Fibroblast of villous mesenchyme (primary cell): ENCODE measurements around the gene RGS2. TPM values are rescaled to one million over a fixed set of nuclear protein-coding genes. Genes with fewer than 3 reads are reported as not detected.

Source experiments
- DNase-seq: peaks from one replicate; pipeline ENCODE4 v3.0.0-alpha.2; 2010; ENCODE audit warnings: low read depth
- H3K4me3 ChIP-seq: 2 replicates; pipeline ENCODE4 v1.5.1; 2011; ENCODE audit warnings: low read depth, mild to moderate bottlenecking, low read length
- total RNA-seq: library from RNA; depleted of rRNA; stranded (reverse); fragments of >200 nt; gene quantifications from 2 replicates; pipeline ENCODE4 v1.2.3, GENCODE V29; 2012
- TF ChIP-seq, protein P1 (sequence below): IDR thresholded peaks from 2 replicates; pipeline ENCODE4 v1.5.1; 2012; ENCODE audit warnings: low read depth, mild to moderate bottlenecking, low read length; ENCODE audit not compliant: insufficient read depth

The RGS2 gene
- total RNA-seq, 1 donor, result 25.9 TPM

DNA sequence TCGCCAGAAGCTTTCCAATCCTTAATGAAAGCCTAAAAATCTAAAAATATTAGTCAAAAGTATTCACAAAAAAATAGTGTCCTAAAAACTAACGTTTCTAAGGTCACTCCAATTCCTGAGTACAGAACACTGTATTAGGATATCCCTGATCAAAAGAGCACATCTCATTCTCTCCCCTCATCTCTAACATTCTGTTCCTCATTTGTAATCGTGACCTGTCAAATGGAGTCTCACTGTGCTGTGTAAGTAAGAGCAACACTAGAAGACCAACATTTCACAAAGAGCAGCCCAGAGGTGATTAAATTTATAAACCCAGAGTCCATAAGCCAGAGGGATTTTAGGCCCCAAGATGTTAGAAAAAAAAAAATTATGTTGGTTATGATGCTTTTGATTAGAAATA is 26.3 kb downstream of the RGS2 start:
- H3K4me3 ChIP-seq, result no peak overlapping the region
- TF ChIP-seq, protein P1, sequence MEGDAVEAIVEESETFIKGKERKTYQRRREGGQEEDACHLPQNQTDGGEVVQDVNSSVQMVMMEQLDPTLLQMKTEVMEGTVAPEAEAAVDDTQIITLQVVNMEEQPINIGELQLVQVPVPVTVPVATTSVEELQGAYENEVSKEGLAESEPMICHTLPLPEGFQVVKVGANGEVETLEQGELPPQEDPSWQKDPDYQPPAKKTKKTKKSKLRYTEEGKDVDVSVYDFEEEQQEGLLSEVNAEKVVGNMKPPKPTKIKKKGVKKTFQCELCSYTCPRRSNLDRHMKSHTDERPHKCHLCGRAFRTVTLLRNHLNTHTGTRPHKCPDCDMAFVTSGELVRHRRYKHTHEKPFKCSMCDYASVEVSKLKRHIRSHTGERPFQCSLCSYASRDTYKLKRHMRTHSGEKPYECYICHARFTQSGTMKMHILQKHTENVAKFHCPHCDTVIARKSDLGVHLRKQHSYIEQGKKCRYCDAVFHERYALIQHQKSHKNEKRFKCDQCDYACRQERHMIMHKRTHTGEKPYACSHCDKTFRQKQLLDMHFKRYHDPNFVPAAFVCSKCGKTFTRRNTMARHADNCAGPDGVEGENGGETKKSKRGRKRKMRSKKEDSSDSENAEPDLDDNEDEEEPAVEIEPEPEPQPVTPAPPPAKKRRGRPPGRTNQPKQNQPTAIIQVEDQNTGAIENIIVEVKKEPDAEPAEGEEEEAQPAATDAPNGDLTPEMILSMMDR, result no peak

DNA sequence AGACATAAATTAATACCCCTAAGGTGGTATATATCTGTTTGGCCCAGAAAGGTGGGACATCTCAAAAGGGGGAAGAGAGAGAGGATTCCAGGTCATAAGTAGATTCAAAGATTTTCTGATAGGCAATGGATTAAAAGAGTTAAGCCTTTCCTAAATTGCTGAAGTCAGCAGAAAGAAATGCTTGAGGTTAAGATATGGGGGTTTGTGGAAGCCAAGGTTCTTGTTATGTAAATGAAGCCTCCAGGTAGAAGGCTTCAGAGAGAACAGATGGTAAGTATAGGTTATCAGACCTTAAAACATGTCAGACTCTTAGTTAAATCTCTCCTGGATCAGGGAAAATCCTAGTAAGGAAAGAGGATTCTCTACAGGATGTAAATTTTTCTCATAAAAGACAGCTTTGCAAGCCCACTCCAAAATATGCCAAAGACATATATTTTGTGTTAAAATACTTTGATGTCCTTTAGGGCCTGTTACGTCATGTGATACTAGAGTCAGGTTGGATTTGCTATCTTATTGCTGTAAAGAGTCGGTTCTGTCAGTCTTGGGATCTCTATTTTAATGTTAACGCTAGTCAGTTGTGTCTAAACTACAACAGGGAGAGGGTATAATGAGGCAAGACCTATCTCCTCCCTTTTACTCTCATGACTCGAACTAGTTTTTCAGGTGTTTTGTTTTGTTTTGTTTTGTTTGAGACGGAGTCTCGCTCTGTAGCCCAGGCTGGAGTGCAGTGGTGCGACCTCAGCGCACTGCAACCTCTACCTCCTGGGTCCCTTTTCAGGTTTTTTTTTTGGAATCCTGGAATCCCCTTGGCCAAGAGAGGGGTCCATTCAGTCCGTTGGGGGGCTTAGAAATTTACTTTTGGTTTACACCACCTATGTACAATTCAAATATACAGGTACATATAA is 30.6 kb downstream of the RGS2 start:
- TF ChIP-seq, protein P1, result no peak
- DNase-seq, result no peak
- no peak overlapping the region for H3K4me3 ChIP-seq

More for the DNA sequence above, 26.3 kb downstream of the RGS2 start:
- DNase-seq, result no peak

DNA sequence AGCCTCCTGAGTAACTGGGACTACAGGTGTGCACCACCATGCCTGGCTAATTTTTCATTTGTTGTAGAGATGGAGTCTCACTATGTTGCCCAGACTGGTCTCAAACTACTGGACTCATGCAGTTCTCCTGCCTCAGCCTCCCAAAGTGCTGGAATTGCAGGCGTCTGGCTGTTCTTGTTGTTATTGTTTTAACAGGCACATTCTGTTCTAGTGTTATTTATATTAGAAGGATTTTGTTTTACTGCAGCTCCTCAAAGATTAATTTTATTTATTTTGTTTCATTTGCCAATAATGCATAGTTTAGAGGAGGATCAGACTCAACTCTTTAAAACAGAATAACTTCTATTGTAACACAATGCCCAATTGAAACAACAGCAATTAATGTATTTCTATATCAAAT is 35.5 kb downstream of the RGS2 start:
- TF ChIP-seq, protein P1, result no peak
- no peak overlapping the region for H3K4me3 ChIP-seq
- peak; percentile 33 for DNase-seq

DNA sequence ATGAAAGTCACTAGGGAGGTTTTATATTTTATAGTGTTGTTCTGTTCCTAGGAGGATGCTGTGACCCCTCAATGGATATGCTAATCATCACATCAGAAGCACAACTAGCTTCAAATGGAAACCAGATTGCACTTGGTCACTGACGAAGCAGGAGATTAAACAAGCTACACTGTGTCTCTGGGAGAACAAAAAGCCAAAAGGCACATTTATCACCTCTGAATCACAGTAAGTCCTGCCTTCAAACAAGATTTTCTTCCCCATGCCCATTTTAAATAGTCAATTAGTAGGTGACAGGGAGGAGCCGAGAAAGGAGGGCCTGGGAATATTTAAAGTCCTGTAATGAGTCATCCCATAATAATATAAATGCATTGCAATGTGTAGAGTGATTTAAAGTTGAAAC is 38.1 kb downstream of the RGS2 start:
- DNase-seq, result peak; percentile 79
- TF ChIP-seq, protein P1, result no peak
- H3K4me3 ChIP-seq, result no peak overlapping the region

DNA sequence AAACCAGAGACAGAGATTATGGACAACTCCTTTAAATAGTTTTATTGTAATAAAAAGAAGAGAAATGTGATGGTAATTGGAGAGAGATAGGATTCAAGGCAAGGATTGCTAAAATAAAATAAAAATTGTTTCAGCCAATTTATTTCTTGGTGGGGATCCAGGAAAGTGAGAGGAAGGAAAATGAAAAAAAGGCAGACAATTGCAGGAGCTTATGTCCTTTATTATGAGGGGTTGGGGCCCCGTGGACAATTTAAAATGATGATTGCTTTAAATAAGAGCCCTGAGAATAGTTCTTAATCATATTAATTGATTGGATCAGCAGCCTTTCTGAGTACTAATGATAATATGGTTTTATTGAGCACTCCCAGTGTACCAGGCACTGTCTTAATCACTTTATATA is 40.2 kb downstream of the RGS2 start:
- TF ChIP-seq, protein P1, result no peak
- no peak overlapping the region for H3K4me3 ChIP-seq
- DNase-seq, result no peak

DNA sequence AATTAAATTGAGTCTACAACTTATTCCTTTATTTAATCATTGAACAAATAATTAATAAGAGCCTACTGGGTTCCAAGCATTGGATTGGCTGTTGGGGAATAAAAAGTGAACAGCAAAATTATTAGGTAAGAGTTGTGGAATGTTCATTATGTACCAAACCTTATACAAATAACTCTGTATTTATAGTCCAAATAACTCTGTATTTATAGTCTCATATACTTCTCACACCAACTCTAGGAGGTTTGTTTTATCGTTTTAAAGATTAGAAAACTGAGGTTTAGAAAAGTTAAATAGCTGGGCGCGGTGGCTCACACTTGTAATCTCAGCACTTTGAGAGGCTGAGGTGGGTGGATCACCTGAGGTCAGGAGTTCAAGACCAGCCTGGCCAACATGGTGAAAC is 40.6 kb downstream of the RGS2 start:
- H3K4me3 ChIP-seq, result no peak overlapping the region
- TF ChIP-seq, protein P1, result no peak
- DNase-seq, result no peak
